Right lobe of liver (tissue), 6 donors: ENCODE measurements around the gene ACSF2. TPM values are rescaled to one million over a fixed set of nuclear protein-coding genes. Genes with fewer than 3 reads are reported as not detected.

ENCODE experiments used
- ATAC-seq, 4 donors: fragments of 200-7000 bp; cut with Tn5 transposase; one replicate each; pipeline ENCODE4 v1.9.1; 2020; ENCODE audit warnings: mild to moderate bottlenecking in 4 of 4, moderate library complexity in 4 of 4
- DNase-seq, 3 donors: peaks; one replicate each; pipeline ENCODE4 v3.0.0-alpha.2; 2020
- H3K27ac ChIP-seq, 3 donors: fragments of 200-600 bp; one replicate each; pipeline ENCODE4 v1.8.0; 2022
- H3K27me3 ChIP-seq, 2 donors: fragments of 200-600 bp; one replicate each; pipeline ENCODE4 v1.8.0; 2022
- H3K36me3 ChIP-seq, 4 donors: fragments of 200-600 bp; sonication (generic) in 1 of 4; one replicate each; pipeline versions ENCODE4 v1.5.1 to v1.8.0; 2017 to 2022; ENCODE audit warnings: control low read depth in 1 of 4
- H3K4me1 ChIP-seq, 4 donors: fragments of 200-600 bp; sonication (generic) in 1 of 4; one replicate each; pipeline versions ENCODE4 v1.5.1 to v1.8.0; 2017 to 2022; ENCODE audit warnings: control low read depth in 1 of 4
- H3K4me3 ChIP-seq, 3 donors: fragments of 200-600 bp; one replicate each; pipeline ENCODE4 v1.8.0; 2022
- H3K9me3 ChIP-seq, 4 donors: fragments of 200-600 bp; sonication (generic) in 1 of 4; one replicate each; pipeline versions ENCODE4 v1.5.1 to v1.8.0; 2017 to 2022; ENCODE audit warnings: control low read depth in 1 of 4
- POLR2A ChIP-seq: fragments of 450-650 bp; IDR thresholded peaks from one replicate; pipeline ENCODE4 v1.6.1; 2017; ENCODE audit warnings: antibody characterized with exemption, mild to moderate bottlenecking
- WGBS: methylation state at CpG from one replicate; pipeline ENCODE4 v1.1.6; 2018; ENCODE audit warnings: low coverage, low lambda C conversion rate; ENCODE audit not compliant: insufficient coverage; ENCODE audit errors: missing lambda C conversion rate; 5-methylcytosine and 5-hydroxymethylcytosine counted together
- intact Hi-C, 2 donors: fragments of 100-400 bp; cut with DNase I; formaldehyde crosslinking; loops; one replicate each; pipeline versions ENCODE4 v1.11.2 to v1.14.1; 2022
- long read RNA-seq: library from polyadenylated mRNA; unstranded; transcript quantifications from one replicate; pipeline ENCODE4 v2.0.0, GENCODE V29; 2019
- total RNA-seq, 6 experiments: library from RNA; depleted of rRNA in 2 of 6; stranded (reverse); fragments of >200 nt in 2 of 6; fragmentation: NEBNext Ultra II Directional in 3 of 6; extraction: Animal tissue kit (Norgen Biotek cat#: 25700) in 3 of 6; gene quantifications; one replicate each; pipeline versions ENCODE4 v1.1.0 to v1.2.4, GENCODE V29; 2016 to 2023
- TF ChIP-seq, protein P1 (sequence below), 4 donors: fragments of 200-600 bp in 3 of 4; fragments of 450-650 bp in 1 of 4; IDR thresholded peaks; one replicate each; pipeline versions ENCODE4 v1.5.1 to v1.8.0; 2016 to 2022; ENCODE audit warnings: antibody characterized with exemption in 4 of 4, mild to moderate bottlenecking in 2 of 4
- donor health status: DM: no; HTN: yes; CAD: no.
- donor health status: DM: no; HTN: no; CAD: no.
- donor health status: DM: no; HTN: no; CAD: no.
- donor health status: DM: no; HTN: yes; CAD: no.
- donor health status: DM: no; HTN: yes; CAD: no.

The ACSF2 gene, protein sequence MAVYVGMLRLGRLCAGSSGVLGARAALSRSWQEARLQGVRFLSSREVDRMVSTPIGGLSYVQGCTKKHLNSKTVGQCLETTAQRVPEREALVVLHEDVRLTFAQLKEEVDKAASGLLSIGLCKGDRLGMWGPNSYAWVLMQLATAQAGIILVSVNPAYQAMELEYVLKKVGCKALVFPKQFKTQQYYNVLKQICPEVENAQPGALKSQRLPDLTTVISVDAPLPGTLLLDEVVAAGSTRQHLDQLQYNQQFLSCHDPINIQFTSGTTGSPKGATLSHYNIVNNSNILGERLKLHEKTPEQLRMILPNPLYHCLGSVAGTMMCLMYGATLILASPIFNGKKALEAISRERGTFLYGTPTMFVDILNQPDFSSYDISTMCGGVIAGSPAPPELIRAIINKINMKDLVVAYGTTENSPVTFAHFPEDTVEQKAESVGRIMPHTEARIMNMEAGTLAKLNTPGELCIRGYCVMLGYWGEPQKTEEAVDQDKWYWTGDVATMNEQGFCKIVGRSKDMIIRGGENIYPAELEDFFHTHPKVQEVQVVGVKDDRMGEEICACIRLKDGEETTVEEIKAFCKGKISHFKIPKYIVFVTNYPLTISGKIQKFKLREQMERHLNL
- 10 to 100 TPM; 25.1 to 60.9 (median 36.9) TPM for total RNA-seq
- long read RNA-seq, partial matches to known transcripts, result 4 of 8 reads
- long read RNA-seq, other reads (novel, unspliced or antisense), result 0 of 8 reads

DNA sequence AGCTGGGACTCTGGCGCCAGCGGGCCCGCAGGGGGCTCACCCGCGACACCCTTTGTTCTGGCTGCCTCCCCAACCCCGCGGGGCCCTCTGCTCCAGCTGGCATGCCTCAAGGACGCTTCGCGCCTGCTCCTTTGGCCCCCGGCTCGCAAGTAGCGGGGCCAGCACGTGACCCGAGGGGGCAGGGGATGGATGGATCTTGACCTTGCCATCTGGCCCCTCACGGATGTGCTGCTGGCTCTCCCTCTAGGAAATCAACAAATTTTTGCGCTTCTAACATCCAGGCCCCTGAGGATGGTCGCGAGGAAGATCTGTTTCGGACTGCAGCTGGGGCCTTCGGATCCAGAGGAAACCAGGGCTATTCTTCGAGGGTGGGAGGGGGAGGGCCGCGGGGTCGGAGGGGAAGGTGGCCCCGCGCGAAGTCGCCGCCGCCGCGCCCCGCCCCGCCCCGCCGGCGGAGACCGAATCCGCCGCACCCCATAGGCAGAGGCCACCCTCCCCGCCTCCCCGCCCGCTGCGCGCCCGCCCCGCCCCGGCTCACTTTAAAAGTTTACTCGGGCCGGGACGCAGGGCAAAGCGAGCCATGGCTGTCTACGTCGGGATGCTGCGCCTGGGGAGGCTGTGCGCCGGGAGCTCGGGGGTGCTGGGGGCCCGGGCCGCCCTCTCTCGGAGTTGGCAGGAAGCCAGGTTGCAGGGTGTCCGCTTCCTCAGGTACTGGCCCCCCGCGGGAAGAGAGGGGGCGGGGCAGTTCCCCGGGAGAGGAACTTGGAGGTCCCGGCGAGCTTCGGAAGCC lies at the start of gene ACSF2:
ACSF2 (plus strand) TSS at position 537 of the 790 bp plus-strand sequence; CDS start at position 581, 44 bp downstream.
- Histone ChIP-seq H3K27ac (peak within 1 kb of the TSS; percentile 62 to 71 (median 62)), H3K36me3 (no peaks in the 10 kb centered on the region), H3K4me1 (peaks cover 0 to 50% (median 21%) of the 10 kb centered on the region in 4 donors), H3K9me3 (no peaks in the 10 kb centered on the region), H3K27me3 (no peaks in the 10 kb centered on the region), H3K4me3 (peak within 1 kb of the TSS; percentile 71 to 87 (median 78))
- TF ChIP-seq, protein P1, sequence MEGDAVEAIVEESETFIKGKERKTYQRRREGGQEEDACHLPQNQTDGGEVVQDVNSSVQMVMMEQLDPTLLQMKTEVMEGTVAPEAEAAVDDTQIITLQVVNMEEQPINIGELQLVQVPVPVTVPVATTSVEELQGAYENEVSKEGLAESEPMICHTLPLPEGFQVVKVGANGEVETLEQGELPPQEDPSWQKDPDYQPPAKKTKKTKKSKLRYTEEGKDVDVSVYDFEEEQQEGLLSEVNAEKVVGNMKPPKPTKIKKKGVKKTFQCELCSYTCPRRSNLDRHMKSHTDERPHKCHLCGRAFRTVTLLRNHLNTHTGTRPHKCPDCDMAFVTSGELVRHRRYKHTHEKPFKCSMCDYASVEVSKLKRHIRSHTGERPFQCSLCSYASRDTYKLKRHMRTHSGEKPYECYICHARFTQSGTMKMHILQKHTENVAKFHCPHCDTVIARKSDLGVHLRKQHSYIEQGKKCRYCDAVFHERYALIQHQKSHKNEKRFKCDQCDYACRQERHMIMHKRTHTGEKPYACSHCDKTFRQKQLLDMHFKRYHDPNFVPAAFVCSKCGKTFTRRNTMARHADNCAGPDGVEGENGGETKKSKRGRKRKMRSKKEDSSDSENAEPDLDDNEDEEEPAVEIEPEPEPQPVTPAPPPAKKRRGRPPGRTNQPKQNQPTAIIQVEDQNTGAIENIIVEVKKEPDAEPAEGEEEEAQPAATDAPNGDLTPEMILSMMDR (IDR thresholded peaks at IDR 0.05), result no peak
- TF ChIP-seq POLR2A, result peak; percentile 77
- peak; percentile 86 to 88 (median 87) for DNase-seq
- intact Hi-C loops, result loop anchor here in 1 of 2 donors (5.0 kb wide), 1 partner anchor 51 kb away; the partner anchor contains the start of gene RSAD1
- WGBS, result 0% methylated on average over 9 of the region's 70 CpGs
- peak; percentile 76 to 86 (median 80) for ATAC-seq

DNA sequence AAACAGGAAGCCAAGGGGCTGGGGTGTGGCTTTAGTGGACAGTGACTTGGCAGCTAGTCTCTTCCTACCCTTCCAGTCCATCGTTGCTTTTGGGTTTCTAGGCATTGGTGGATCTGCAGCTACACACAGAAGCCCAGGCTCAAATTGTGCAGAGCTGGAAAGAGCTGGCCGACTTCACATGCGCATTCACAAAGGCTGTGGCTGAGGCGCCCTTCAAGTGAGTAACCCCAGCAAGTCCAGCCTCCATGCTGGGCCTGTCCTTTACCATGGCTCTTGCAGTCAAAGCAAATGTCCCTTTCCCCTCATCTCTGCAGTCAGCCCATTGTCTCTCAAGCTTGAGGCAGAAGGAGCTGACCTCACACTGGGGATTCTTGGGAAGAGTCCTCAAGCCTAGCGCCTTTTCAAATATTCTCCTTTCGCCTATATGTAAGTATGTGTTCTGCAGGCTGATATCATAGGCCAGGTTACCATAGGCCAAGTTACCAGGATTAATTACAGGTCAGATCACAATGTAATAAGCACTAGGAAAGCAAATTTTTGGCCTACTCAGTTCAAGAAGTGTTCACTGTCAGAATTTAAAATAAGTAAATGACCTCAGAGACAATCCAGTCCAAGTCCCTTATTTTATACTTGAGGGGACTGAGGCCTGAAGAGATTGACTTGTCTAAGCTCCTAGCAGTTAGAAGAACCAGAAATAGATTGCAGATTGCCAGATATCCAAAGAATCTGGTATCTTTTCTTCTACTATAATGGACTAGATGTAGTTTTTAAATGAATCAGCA lies 46.5 kb upstream of the ACSF2 start:
- WGBS, result 96% methylated on average over 2 of the region's 6 CpGs
- H3K36me3 ChIP-seq, result peaks cover 0 to 39% (median 29%) of the 10 kb centered on the region in 4 donors
- H3K4me3 ChIP-seq, result no peak overlapping the region
- no peaks in the 10 kb centered on the region for H3K4me1 ChIP-seq
- no peaks in the 10 kb centered on the region for H3K9me3 ChIP-seq
- intact Hi-C loops, result no loop called here
- no peaks in the 10 kb centered on the region for H3K27me3 ChIP-seq
- DNase-seq (no peak), ATAC-seq (no peak)
- H3K27ac ChIP-seq, result no peak overlapping the region
- TF ChIP-seq, protein P1 (IDR thresholded peaks at IDR 0.05), result no peak
- TF ChIP-seq POLR2A, result no peak

DNA sequence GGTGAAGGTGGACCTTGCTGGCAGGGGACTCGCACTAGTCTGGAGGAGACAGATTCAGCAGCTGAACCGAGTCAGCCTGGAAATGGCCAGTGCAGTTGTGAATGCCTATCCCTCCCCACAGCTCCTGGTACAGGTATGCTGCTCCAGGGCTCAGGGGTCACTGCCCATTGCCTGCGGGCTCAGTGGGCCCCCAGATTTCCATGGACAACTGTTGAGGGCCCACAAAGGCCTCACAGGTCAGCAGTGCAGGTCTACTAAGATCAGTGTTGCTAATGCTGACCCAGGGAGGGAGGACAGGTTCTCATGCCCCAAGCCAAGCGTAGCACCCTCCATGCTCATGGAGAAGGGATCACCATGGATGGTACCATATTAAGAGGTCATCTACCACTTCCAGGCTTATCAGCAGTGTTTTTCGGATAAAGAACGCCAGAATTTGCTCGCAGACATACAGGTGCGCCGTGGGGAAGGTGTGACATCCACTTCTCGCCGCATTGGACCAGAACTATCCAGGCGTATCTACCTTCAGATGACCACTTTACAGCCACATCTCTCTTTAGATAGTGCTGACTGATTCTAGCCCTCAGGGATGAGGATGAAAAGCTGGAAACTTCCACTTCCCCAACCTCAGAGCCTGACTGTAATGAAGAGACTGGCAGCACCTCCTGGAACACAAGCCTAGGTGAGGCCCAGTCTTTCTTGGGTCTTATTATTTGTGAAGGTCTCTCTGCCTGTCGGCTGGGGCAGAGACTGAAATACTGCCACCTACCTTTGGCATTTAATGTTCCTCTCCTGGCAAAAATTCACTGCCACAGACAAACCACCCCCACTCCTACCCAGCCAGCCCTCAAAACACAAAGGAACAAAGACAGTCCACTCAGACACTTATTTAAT lies 45.4 kb upstream of the ACSF2 start:
- Histone ChIP-seq H3K4me1 (no peaks in the 10 kb centered on the region), H3K27ac (no peak overlapping the region), H3K27me3 (no peaks in the 10 kb centered on the region), H3K36me3 (peaks cover 0 to 49% (median 34%) of the 10 kb centered on the region in 4 donors), H3K9me3 (no peaks in the 10 kb centered on the region), H3K4me3 (no peak overlapping the region)
- 91% methylated on average over 6 of the region's 13 CpGs for WGBS
- intact Hi-C loops, result no loop called here
- DNase-seq (no peak), ATAC-seq (peak in 3 of 4 donors; percentile 30 to 33 (median 33))
- TF ChIP-seq POLR2A, result no peak
- TF ChIP-seq, protein P1 (IDR thresholded peaks at IDR 0.05), result peak in 2 of 4 donors; percentile 5 to 31
